Right lobe of liver (tissue), 6 donors: ENCODE measurements around the gene NLGN4X. TPM values are rescaled to one million over a fixed set of nuclear protein-coding genes. Genes with fewer than 3 reads are reported as not detected.

ENCODE experiments used
- ATAC-seq, 4 donors: fragments of 200-7000 bp; cut with Tn5 transposase; one replicate each; pipeline ENCODE4 v1.9.1; 2020; ENCODE audit warnings: mild to moderate bottlenecking in 4 of 4, moderate library complexity in 4 of 4
- DNase-seq, 3 donors: peaks; one replicate each; pipeline ENCODE4 v3.0.0-alpha.2; 2020
- H3K27ac ChIP-seq, 3 donors: fragments of 200-600 bp; one replicate each; pipeline ENCODE4 v1.8.0; 2022
- H3K27me3 ChIP-seq, 2 donors: fragments of 200-600 bp; one replicate each; pipeline ENCODE4 v1.8.0; 2022
- H3K36me3 ChIP-seq, 4 donors: fragments of 200-600 bp; sonication (generic) in 1 of 4; one replicate each; pipeline versions ENCODE4 v1.5.1 to v1.8.0; 2017 to 2022; ENCODE audit warnings: control low read depth in 1 of 4
- H3K4me1 ChIP-seq, 4 donors: fragments of 200-600 bp; sonication (generic) in 1 of 4; one replicate each; pipeline versions ENCODE4 v1.5.1 to v1.8.0; 2017 to 2022; ENCODE audit warnings: control low read depth in 1 of 4
- H3K4me3 ChIP-seq, 3 donors: fragments of 200-600 bp; one replicate each; pipeline ENCODE4 v1.8.0; 2022
- H3K9me3 ChIP-seq, 4 donors: fragments of 200-600 bp; sonication (generic) in 1 of 4; one replicate each; pipeline versions ENCODE4 v1.5.1 to v1.8.0; 2017 to 2022; ENCODE audit warnings: control low read depth in 1 of 4
- POLR2A ChIP-seq: fragments of 450-650 bp; IDR thresholded peaks from one replicate; pipeline ENCODE4 v1.6.1; 2017; ENCODE audit warnings: antibody characterized with exemption, mild to moderate bottlenecking
- WGBS: methylation state at CpG from one replicate; pipeline ENCODE4 v1.1.6; 2018; ENCODE audit warnings: low coverage, low lambda C conversion rate; ENCODE audit not compliant: insufficient coverage; ENCODE audit errors: missing lambda C conversion rate; 5-methylcytosine and 5-hydroxymethylcytosine counted together
- intact Hi-C, 2 donors: fragments of 100-400 bp; cut with DNase I; formaldehyde crosslinking; loops; one replicate each; pipeline versions ENCODE4 v1.11.2 to v1.14.1; 2022
- total RNA-seq, 6 experiments: library from RNA; depleted of rRNA in 2 of 6; stranded (reverse); fragments of >200 nt in 2 of 6; fragmentation: NEBNext Ultra II Directional in 3 of 6; extraction: Animal tissue kit (Norgen Biotek cat#: 25700) in 3 of 6; gene quantifications; one replicate each; pipeline versions ENCODE4 v1.1.0 to v1.2.4, GENCODE V29; 2016 to 2023
- TF ChIP-seq, protein P1 (sequence below), 4 donors: fragments of 200-600 bp in 3 of 4; fragments of 450-650 bp in 1 of 4; IDR thresholded peaks; one replicate each; pipeline versions ENCODE4 v1.5.1 to v1.8.0; 2016 to 2022; ENCODE audit warnings: antibody characterized with exemption in 4 of 4, mild to moderate bottlenecking in 2 of 4
- donor health status: DM: no; HTN: yes; CAD: no.
- donor health status: DM: no; HTN: no; CAD: no.
- donor health status: DM: no; HTN: no; CAD: no.
- donor health status: DM: no; HTN: yes; CAD: no.
- donor health status: DM: no; HTN: yes; CAD: no.

NLGN4X gene
- total RNA-seq, 6 experiments from 2014 or later, result 0.51 to 1.5 (median 1.1) TPM

DNA sequence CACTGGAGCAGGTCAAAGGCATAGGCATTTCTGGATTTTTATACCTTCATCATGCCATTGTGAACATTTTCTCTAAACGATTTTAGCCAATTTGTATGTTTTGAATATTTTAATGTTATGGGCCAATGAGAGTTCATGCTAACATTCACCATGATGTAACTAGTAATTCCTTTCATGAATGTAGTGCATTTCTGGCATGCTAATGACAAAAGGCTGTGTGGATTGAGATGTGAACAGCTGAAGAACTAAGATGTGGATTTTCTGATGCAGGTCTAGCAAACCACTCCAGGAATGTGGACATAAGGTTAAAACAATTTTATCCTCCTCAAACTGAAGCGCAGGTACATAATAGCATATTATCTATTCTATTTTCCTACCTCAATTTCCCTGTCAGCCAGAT, 269.4 kb downstream of the NLGN4X start:
- no peaks in the 10 kb centered on the region for H3K27me3 ChIP-seq
- TF ChIP-seq POLR2A, result no peak
- TF ChIP-seq, protein P1, sequence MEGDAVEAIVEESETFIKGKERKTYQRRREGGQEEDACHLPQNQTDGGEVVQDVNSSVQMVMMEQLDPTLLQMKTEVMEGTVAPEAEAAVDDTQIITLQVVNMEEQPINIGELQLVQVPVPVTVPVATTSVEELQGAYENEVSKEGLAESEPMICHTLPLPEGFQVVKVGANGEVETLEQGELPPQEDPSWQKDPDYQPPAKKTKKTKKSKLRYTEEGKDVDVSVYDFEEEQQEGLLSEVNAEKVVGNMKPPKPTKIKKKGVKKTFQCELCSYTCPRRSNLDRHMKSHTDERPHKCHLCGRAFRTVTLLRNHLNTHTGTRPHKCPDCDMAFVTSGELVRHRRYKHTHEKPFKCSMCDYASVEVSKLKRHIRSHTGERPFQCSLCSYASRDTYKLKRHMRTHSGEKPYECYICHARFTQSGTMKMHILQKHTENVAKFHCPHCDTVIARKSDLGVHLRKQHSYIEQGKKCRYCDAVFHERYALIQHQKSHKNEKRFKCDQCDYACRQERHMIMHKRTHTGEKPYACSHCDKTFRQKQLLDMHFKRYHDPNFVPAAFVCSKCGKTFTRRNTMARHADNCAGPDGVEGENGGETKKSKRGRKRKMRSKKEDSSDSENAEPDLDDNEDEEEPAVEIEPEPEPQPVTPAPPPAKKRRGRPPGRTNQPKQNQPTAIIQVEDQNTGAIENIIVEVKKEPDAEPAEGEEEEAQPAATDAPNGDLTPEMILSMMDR (IDR thresholded peaks at IDR 0.05), result no peak
- DNase-seq (no peak), ATAC-seq (no peak)
- 47% methylated on average over 2 of the region's 2 CpGs for WGBS
- H3K4me3 ChIP-seq, result no peak overlapping the region
- no peaks in the 10 kb centered on the region for H3K36me3 ChIP-seq
- no peaks in the 10 kb centered on the region for H3K4me1 ChIP-seq
- H3K27ac ChIP-seq, result no peak overlapping the region
- intact Hi-C loops, result no loop called here
- no peaks in the 10 kb centered on the region for H3K9me3 ChIP-seq

DNA sequence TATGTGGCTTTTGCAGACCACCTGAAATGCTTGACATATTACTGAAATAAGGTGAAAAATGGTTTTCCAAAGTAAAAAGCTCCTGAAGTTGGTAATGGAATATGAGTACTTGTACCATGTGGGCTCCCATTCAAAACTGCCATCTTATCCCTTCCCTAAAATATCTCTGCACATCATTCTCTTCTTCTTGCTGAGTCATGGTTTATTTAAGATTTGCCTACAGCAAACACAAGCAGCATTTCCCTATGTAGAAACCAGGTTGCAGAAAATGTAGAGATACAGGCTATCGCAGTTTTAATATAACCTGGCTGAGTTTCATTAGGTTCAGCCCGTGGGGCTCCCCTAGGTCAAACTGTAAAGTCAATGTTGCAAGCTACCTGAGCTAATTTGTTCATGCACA, 270.1 kb downstream of the NLGN4X start:
- Histone ChIP-seq H3K4me3 (no peak overlapping the region), H3K27ac (no peak overlapping the region), H3K9me3 (no peaks in the 10 kb centered on the region), H3K4me1 (no peaks in the 10 kb centered on the region), H3K36me3 (no peaks in the 10 kb centered on the region), H3K27me3 (no peaks in the 10 kb centered on the region)
- ATAC-seq, result no peak
- DNase-seq, result no peak
- intact Hi-C loops, result no loop called here
- TF ChIP-seq, protein P1 (IDR thresholded peaks at IDR 0.05), result no peak
- no peak for TF ChIP-seq POLR2A
- 37% methylated on average over 2 of the region's 2 CpGs for WGBS

DNA sequence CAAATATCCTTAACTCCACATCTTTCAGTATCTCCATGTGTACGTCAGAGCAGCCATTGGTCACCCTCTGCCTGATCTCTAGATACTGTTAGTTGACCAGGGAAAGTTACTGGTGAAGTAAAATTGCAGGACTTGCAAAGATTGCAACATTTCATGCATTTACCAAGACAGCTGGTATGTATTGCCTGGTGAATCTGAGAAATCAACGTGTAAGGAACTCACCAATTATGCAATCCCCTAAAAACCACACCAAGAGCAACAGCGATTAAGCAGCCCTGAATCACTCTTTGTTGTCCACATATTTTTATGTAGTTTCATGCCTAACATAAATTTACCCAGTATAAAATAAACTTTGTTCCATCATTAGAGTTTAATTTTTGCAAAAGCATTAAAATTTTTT, 271.2 kb downstream of the NLGN4X start:
- TF ChIP-seq, protein P1 (IDR thresholded peaks at IDR 0.05), result no peak
- TF ChIP-seq POLR2A, result no peak
- WGBS, result 43% methylated on average over 3 of the region's 3 CpGs
- no peaks in the 10 kb centered on the region for H3K36me3 ChIP-seq
- H3K27ac ChIP-seq, result no peak overlapping the region
- no peak overlapping the region for H3K4me3 ChIP-seq
- no peaks in the 10 kb centered on the region for H3K27me3 ChIP-seq
- H3K4me1 ChIP-seq, result no peaks in the 10 kb centered on the region
- no peaks in the 10 kb centered on the region for H3K9me3 ChIP-seq
- intact Hi-C loops, result no loop called here
- ATAC-seq (no peak), DNase-seq (no peak)

DNA sequence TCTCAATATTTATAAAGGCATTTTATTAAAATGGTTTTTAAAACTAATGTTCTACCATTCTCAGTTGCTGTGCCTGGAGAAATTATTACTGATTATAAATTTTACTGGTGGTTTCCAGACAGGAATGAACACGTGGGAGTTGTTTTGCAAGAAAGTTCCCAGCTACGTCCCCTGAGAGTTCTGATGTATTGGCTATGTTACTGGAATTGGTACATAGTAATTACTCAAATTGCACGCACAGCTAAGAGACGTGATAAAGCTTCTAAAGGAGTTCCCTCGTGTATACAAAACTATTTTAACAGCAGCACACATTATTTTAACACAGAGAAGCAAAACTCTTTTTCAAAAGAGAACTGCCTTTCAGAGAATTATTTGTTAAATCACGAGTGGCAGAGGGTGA, 292.2 kb downstream of the NLGN4X start:
- intact Hi-C loops, result no loop called here

More for the DNA sequence above, 292.2 kb downstream of the NLGN4X start:
- 27% methylated on average over 6 of the region's 6 CpGs for WGBS
- DNase-seq, result no peak
- Histone ChIP-seq H3K4me3 (no peak overlapping the region), H3K27me3 (no peaks in the 10 kb centered on the region), H3K27ac (no peak overlapping the region), H3K4me1 (no peaks in the 10 kb centered on the region), H3K36me3 (no peaks in the 10 kb centered on the region), H3K9me3 (no peaks in the 10 kb centered on the region)
- TF ChIP-seq, protein P1 (IDR thresholded peaks at IDR 0.05), result no peak
- no peak for TF ChIP-seq POLR2A
- no peak for ATAC-seq
